GM18511 (cell line): Measurements from ENCODE around the gene MARK3.
"Not testable (repeated sequence)": the region's sequence is repeated elsewhere in the genome, so short reads cannot be mapped to it uniquely, and the experiment has no call there.

Experiments used
- ATAC-seq: cut with Tn5 transposase; IDR thresholded peaks from one replicate; pipeline ENCODE4 v1.9.1; 2021; ENCODE audit warnings: mild to moderate bottlenecking, moderate library complexity; ENCODE audit not compliant: unreplicated experiment

The MARK3 gene

DNA sequence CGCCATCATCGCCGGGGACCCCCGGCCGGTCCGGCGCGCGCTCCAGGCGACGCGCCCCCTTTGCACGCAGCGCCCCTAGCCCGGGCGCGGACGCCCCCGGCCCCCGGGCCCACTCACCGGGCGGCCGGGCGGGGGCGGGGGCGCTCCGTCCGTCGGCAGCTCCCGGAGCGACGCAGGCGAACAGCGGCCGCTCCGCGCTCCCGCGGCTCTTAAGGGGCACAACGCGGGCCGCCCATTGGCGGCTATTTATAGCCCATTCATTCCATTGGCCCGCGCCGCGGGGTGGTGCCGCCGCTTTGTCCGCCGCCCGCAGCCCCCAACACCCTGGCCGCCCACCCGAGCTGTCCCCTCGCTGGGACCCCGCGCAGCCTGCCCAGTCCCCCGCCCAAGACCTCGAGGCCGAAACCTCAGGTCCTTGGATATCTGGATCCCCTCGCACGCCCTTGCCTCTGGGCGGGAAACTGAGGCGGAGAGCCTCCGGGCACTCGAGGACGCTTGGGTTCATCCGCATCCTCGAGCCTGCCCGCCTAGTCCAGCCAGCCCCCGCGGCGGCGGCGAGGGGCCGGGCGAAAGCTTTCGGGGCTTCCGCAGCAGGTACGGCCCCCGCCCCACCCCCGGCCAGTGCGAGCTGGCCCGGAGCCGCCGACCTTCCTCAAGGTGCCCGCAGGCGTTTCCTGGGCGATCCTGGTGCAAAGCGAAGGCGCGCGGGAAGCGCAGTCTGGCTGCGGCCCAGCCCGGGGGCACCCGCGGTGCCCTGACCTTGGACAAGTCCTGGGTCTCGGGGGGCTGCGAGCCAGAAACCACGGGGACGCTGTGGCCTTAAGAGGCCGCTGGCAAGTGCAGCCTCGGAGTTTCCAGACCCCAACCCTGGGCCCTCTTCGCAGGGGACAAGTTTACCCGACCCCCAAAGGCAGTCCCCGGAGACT is 137.7 kb downstream of the MARK3 start, which contains the start of gene CKB:
TSS of gene CKB (minus strand) at position 182 of the 926 bp plus-strand sequence. CDS start 337 bp downstream, outside the sequence.
- ATAC-seq = no peak

- ATAC-seq = no peak
These were observed 138.3 kb downstream of the MARK3 start for GRCh38 chr14:103523575-103523954.

GRCh38 chr14:103524002-103524935 is 139.1 kb downstream of the MARK3 start:
- ATAC-seq = no peak

- not testable (repeated sequence) for ATAC-seq
These were observed 140.4 kb downstream of the MARK3 start for GRCh38 chr14:103525430-103526246.

DNA sequence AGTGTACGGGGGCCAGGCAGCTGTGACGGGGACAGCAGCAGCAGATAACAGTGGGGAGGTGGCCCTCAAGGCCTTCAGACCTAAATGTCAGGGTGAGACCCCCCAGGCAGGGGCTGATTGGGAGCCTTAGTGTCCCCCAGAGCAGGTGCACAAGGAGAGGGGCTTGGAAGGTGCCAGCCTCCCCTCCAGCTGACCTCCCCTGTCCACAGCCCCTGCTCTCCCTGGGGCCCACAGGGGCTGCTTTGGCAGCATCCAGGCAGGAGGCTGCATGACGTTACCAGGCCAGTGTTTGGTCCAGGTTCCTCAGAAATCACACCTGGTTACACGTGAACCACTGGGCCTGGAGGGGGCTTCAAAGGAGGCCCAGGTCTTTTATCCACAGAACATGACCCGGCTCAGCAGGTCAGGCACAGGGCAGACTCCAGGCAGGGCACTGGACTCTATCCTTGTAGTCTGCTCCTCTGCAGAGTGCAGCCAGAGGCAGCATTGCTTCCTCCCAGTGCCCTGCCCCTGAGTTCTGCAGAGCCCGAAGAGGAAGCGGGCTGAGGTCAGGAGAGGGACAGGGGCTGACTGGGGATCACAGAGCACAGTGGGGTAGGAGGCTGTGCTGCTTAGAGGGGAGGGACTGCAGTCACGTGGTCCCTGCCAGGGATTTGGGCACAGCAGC is 141.2 kb downstream of the MARK3 start:
- ATAC-seq = no peak

GRCh38 chr14:103526914-103527248 is 141.7 kb downstream of the MARK3 start:
- no peak for ATAC-seq

DNA sequence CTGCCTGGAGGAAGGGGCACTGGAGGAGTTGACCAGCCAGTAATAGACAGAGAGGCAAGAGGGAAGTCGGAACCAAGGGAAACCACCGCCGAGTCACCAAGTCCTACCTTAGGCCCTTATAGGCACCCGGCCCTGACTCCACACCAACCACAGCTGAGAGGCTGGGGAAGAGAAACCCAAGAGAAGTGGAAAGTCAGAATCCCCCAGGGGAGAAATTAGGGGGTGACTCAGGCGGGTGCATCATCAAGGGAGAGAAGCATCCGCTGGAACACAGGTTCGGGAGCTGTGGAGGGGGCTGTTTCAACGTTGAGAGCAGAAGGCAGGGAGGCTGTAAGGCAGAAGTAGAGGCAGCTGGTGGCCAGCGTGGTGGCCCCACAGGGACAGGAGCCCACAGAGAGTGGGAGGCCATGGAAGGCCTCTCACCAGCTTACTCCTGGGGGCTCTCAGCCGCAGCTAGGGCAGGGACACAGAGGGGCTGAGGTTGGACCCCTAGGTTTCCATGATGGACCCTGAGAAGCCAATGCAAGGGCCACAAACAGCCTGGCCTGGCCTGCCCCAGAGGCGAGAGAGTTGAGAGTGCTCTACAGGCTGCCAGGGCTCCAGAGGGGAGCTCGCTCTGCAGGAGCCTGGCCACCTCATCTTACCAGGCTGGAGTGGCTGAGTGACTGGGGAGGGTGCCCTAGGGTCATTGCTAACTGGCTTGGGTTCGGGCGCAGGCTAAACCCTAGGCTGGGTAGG is 142.4 kb downstream of the MARK3 start:
- peak; percentile 83 for ATAC-seq

DNA sequence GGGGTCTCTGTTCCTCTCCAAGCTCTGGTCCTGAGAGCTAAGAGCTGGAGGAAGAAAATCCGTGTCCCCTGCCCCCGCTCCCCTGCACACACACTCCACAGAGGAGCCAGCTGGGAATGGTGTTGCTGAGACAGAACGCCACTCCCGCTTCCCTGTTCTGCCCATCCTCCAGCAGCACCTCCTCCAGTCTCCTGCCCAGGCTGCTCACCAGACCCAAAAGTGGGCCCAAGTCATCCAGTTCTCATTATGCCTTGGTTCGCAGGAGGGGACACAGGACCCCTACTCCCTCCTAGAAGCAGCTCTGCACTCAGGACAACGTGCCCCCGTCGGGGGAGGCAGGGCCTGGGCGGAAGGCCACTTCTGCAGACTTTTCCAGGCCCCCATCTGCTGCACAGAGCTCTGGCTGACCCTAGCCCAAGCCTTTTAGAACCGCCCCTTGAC is 143.0 kb downstream of the MARK3 start:
- ATAC-seq = no peak

- ATAC-seq = peak; percentile 38
These were observed 143.6 kb downstream of the MARK3 start, which contains the start of gene TRMT61A for GRCh38 chr14:103528587-103529382. Gene TRMT61A (plus strand): TSS chr14:103529196. CDS start chr14:103529979, 783 bp downstream.

DNA sequence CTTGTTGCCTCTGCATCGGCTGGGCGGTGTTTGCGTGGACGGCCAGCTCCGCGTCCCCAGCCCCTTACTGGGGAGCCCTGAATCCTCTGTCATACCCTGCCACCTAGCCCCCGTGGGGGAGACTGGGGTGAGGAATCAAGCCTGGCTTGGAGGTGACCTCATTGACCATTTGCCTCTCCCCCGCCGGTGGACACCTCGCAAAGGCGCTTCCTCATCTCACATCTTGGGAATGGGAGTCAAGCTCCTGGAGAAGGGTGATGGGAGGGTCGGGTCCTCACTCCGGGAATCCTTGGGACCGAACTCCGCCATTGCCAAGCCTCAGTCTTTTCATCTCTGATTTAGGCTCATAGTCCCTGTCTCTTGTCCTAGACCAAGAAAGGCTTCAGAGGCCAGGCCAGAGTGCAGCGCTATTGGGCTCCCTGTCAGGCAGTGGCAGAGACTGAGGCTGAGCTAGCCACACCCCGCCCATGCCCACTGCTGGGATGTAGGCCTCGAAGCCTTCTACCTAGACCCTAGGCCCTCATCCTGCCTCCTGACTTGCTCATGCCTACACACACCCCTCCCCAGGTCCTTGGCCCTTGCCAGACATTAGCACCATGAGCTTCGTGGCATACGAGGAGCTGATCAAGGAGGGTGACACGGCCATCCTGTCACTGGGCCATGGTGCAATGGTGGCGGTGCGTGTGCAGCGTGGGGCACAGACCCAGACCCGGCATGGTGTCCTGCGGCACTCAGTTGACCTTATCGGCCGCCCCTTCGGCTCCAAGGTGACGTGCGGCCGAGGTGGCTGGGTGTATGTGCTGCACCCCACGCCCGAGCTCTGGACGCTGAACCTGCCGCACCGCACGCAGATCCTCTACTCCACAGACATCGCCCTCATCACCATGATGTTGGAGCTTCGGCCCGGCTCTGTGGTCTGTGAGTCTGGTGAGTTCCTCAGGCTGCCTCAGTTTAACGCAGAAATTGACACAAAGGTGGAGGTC is 144.5 kb downstream of the MARK3 start:
- ATAC-seq = no peak

DNA sequence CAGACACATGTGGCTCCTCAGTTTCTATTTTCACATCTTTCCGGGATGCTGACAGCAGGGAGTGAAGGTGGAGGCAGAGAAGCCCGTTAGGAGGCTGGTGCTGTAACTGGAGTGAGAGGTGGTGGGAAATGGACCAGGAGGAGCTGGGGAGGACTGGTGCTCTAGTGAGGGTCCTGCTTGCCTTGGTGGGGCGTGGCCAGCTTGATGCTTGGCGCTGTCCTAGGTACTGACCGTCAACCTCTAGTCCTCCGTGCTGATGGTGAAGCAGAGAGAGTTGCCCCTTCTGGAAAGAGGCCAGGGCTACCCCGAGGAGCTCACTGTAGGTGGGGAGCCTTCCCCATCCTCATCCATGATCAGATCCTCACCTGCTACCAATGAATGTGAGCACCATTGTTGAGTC is 145.2 kb downstream of the MARK3 start:
- ATAC-seq = no peak

- no peak for ATAC-seq
These were observed 145.6 kb downstream of the MARK3 start for GRCh38 chr14:103530831-103531230.

GRCh38 chr14:103531421-103532215 is 146.4 kb downstream of the MARK3 start:
- no peak for ATAC-seq

DNA sequence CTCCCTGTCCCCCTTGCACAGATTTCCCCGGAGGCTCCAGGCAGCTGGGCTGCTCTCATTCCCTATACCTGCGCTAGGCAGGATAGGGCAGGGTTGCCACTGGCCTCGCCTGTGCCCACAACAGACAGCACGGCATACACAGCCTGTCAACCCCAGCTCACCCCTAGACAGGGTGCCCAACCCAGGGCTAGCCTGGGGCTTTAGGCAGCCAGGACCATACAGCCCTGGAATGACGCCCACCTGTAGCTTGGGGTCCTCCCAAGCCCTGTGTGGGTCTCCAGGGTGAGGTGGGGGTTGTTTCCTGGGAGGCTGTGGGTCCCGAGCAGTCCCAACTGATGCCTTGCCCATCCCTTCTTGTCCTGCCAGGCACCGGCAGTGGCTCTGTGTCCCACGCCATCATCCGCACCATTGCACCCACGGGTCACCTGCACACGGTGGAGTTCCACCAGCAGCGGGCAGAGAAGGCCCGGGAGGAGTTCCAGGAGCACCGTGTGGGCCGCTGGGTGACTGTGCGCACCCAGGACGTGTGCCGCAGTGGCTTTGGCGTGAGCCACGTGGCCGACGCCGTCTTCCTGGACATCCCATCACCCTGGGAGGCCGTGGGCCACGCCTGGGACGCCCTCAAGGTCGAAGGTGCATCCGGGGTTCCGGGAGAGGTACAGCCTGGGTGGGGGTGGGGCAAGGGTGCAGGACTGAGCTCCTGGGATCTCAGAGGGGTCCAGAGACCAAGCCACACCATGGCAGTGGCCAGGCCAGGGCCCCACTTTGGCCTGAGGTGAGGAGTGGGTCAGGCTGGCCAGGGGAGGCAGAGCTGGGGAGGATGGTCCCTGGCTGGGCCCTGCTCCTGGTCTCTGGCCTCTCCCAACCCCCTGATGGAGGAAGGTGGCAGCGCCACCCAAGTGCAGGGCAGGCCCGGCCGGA is 147.3 kb downstream of the MARK3 start:
- no peak for ATAC-seq
